DMS153 treated with DMSO at 0.1 percent for 48 hours (cell line): ENCODE data around the gene RPS2.
"Not testable (repeated sequence)": the region's sequence is repeated elsewhere in the genome, so short reads cannot be mapped to it uniquely, and the experiment has no call there.

ENCODE experiments used
- DNase-seq: peaks from one replicate; lab custom pipeline; 2025; ENCODE audit not compliant: unreplicated experiment; lab: John Stamatoyannopoulos, UW

The RPS2 gene

GRCh38 chr16:1942810-1943726 is 21.6 kb downstream of the RPS2 start, which contains the start of gene MSRB1:
TSS of gene MSRB1 (minus strand) at chr16:1943199. CDS start at chr16:1943156, 43 bp downstream.
- peak; percentile 96 for DNase-seq

DNA sequence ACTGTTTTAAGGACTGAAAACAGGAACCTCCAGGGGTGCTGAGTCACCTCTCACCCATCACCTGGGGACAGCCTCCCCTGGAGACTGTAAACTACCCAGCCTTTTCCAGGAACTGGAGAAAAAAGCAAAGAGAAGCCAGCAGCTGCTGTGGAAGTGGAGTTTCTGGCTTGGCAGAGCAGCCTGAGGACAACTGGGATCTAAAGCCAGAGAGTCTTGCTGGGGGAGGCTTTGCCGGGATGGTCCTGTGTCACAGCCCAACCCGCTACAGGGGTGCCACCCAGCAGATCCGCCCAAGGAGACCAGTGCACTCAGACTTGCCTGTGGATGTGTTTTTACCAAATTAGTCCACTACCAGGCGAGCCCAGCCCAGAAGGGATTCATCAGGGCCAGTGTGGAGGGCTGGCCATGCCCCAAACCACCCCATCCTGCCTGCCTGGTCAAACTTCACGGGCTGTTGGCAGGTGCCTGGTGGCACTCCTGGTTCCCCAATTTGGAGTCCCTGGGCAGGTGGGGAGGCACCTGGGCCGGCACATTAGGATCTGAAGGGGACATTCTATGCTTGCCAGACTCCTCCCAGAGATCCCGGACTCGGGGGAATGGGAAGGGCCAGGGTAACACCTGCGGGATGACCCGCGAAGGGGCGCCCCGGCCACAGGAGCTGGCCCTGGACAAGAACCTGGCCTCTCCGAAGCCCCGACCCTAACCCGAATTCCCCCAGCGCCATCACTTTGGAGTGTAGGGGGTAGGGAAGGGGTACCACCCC is 22.4 kb downstream of the RPS2 start:
- DNase-seq = no peak

- DNase-seq = no peak
These were observed 23.2 kb downstream of the RPS2 start for GRCh38 chr16:1941162-1942046.

DNA sequence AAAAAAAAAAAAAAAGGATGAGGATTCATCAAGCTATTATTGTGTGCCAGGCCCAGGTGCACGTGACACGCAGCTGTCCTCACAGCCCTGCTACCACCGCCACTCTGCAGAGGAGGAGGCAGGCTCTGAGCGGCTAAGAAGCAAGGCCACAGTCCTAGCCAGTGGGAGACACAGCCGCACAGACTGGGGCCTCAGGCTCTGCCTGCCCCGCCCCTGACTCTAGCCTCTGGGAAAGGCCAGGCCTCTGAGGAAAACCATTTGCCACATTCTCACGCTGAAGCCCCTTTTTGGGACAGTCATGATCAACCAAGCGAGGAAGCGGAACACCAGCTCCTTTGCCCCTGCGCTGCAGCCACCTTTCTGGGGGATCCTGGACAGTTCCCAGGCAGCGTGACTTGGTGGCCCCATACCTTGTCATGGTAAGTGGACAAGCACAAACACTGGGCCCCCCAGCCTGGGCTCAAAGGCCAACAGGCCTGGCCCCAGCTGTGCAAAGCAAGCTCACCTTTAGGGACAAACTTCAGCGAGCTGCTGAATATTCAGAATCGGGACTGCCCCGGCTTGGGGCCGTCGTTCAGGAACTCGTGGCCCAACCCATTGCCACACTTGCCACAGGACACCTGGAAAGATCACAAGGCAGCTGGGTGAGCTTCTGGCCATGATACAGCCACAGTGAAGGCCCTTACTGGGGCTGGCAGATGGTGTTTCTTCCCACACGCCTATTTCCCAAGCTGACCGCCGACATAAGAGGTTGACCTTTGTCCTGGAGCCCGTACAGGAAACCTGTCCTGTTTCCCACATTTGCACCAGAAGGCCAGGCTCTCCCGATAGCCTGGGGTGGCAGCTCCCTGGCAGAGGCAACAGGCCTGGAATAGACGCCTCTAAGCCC is 24.1 kb downstream of the RPS2 start:
- DNase-seq = no peak

DNA sequence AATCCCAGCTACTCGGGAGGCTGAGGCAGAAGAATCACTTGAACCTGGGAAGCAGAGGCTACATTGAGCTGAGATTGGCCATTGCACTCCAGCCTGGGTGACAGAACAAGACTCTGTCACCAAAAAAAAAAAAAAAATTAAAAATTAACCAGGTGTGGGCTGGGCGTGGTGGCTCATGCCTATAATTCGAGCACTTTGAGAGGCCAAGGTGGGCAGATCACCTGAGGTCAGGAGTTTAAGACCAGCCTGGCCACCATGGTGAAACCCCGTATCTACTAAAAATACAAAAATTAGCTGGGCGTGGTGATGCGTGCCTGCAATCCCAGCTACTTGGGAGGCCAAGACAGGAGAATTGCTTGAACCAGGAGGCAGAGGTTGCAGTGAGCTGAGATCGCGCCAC is 24.8 kb downstream of the RPS2 start:
- not testable (repeated sequence) for DNase-seq

DNA sequence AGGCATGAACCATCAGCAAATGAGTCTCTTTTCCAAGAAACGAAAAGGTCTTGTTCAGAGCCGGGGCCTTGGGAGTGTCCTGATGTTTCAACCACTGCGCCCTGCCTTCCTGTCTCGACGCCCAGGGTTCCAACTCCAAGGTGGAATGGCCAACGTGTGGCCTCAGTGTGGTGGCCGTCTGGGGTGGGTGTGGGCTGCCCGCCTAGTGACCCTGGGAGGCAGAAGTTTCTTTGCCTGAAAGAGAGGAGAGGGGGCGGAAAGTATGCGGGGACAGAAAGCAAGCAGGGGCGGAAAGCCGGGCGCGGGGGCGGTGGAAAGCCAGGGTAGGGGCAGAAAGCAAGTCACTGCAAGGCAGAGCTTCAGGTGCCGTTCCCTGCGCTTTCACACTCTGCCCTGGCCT is 25.7 kb downstream of the RPS2 start:
- no peak for DNase-seq

- DNase-seq = no peak
These were observed 26.3 kb downstream of the RPS2 start for GRCh38 chr16:1938316-1938715.

GRCh38 chr16:1936945-1937479 is 27.6 kb downstream of the RPS2 start:
- no peak for DNase-seq

DNA sequence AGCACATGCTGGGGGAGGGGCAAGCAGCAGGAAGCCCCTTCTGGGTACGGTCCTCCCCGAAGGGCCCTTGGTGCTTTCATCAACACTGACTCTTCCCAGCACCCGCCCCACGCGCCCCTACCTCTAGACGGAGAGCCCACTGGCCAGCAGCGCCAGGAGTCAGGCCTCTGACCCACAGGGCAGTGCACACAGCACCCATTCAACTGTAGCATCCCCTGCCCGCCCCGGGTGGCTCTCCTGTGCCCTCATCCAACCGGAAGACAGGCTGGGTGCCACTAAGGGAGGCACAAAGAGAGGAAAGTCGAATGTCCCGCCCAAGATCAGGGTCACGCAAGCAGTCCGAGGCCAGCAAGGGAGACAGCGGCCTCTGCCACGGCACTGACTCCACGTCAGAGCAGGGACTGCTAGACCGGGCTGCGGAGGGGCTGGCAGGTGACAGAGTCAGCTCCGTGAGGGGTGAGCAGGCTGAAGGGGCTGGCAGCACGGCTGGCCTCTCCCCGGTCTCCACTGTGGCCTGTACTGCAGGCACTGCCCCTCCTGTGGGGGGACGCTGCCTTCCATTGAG is 31.4 kb downstream of the RPS2 start:
- DNase-seq = no peak

GRCh38 chr16:1932050-1933028 is 32.3 kb downstream of the RPS2 start:
- DNase-seq = no peak

- no peak for DNase-seq
These were observed 34.3 kb downstream of the RPS2 start for GRCh38 chr16:1930338-1930720.

GRCh38 chr16:1929578-1930337 is 34.9 kb downstream of the RPS2 start:
- DNase-seq = peak; percentile 67

- peak; percentile 49 for DNase-seq
These were observed 35.5 kb downstream of the RPS2 start for GRCh38 chr16:1929105-1929504.

DNA sequence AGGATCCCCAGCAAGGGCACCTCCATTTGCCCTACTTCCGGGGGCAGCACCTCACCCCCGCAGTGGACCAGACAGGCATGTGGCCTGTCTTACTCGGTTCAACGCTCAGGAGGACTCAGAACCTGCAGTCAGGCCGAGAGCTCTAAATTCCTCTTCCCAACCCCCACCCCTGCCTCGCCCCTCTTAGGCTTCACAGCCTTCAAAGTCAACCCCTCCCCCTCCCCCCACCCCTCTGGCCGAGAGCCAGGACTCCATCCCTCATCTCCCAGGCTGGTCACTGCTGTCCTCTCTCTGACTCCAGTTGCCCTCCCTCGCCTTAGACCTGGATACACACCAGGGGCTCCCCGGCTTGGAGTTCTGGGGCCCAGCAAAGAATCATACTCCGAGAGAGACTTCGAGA is 38.4 kb downstream of the RPS2 start:
- DNase-seq = no peak

- DNase-seq = no peak
These were observed 40.5 kb downstream of the RPS2 start for GRCh38 chr16:1924095-1924494.

DNA sequence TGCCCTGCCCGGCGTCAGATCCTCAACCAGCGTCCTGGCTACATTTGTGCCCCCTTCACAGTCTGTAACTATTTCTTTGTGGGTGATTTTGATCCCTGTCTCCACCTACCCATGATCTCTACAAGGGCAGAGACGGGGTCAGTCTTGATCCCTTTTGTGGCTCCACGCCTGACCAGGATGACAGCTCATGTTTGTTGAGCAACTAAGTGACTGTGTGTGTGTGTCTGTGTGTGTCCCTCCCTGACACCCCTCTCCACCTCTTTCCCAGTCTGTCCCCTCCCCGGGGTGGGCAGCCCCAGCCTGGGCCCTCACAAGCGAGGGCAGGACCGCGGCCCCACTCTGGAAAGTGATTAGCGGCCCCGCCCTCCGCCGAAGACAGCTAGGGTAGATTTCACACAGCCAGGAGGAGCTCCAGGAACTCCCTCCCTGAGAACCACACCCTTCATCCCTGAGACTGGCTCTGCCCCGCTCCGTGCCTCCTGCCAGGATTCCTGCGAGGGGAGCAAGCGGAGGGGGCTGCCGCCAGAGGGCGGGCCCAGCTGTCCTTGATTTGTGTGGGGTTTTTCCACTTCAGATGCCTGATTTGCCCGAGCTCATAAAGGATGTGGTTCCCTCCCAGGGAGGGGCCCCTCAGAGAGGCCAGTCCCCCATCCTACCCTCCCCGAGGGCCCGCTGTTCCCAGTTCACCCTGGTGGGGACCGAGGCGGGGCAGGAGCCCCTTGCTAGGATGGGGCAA is 41.2 kb downstream of the RPS2 start:
- peak; percentile 43 for DNase-seq

DNA sequence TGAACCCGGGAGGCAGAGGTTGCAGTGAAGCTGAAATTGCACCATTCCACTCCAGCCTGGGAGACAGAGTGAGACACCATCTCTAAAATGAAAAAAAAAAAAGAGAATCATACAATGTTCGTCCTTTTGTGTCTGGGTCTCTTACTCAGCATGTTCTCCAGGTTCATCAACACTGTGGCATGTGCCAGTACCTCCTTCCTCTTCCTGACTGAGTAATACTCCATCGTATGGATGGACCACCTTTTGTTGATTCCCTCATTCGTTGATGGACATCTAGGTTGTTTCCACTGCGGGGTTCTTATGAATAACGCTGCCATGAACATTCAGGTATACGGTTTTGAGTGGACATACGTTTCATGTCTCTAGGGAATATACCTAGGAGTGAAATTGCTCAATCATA is 42.3 kb downstream of the RPS2 start:
- DNase-seq = no peak
